IMR-90 (cell line): Measurements from ENCODE around the gene SFTA2. TPM values are rescaled to one million over a fixed set of nuclear protein-coding genes. Genes with fewer than 3 reads are reported as not detected.
"Not testable (repeated sequence)": the region's sequence is repeated elsewhere in the genome, so short reads cannot be mapped to it uniquely, and the experiment has no call there.

ENCODE experiments used
- ATAC-seq: fragments of 200-7000 bp; cut with Tn5 transposase; 2 replicates; pipeline ENCODE4 v1.9.1; 2020; ENCODE audit warnings: low read depth, mild to moderate bottlenecking, moderate library complexity
- BruUV-seq: library from RNA; stranded (reverse); fragments of 400-500 nt; replicated peaks from 2 replicates; lab custom pipeline; 2021; lab: Mats Ljungman, UMichigan
- CTCF ChIA-PET: fragments of 300-600 bp; formaldehyde crosslinking; extraction: SDS; loops from one replicate; lab custom pipeline; 2021; ENCODE audit warnings: antibody characterized with exemption; lab: Yijun Ruan, JAX
- POLR2A ChIA-PET: fragments of 300-600 bp; sonication (Branson Sonifier 250); formaldehyde crosslinking; loops from one replicate; lab custom pipeline; 2022; ENCODE audit warnings: antibody characterized with exemption; ENCODE audit not compliant: unreplicated experiment; lab: Charles Lee
- DNase-seq: peaks from one replicate; pipeline ENCODE4 v3.0.0; 2013
- H2AFZ ChIP-seq: replicated peaks from 2 replicates; pipeline ENCODE3; 2013; ENCODE audit warnings: low read length, mild to moderate bottlenecking; ENCODE audit not compliant: poor library complexity
- H2AK5ac ChIP-seq: 2 replicates; pipeline ENCODE4 v1.6.1; 2013; ENCODE audit warnings: low read depth, low read length, inconsistent platforms
- H2AK9ac ChIP-seq: replicated peaks from 2 replicates; pipeline ENCODE3; 2013; ENCODE audit warnings: mild to moderate bottlenecking, low read depth, low read length, moderate library complexity; ENCODE audit not compliant: poor library complexity
- H2BK120ac ChIP-seq: 2 replicates; pipeline ENCODE4 v1.6.1; 2013; ENCODE audit warnings: low read depth, low read length, inconsistent platforms
- H2BK15ac ChIP-seq: 3 replicates; pipeline ENCODE4 v1.6.1; 2013; ENCODE audit warnings: low read depth, low read length, inconsistent platforms
- H2BK20ac ChIP-seq: 2 replicates; pipeline ENCODE4 v1.6.1; 2013; ENCODE audit warnings: low read depth, mild to moderate bottlenecking, inconsistent platforms, low read length, moderate library complexity
- H2BK5ac ChIP-seq: 2 replicates; pipeline ENCODE4 v1.6.1; 2013; ENCODE audit warnings: mild to moderate bottlenecking, low read depth, low read length, inconsistent platforms; ENCODE audit not compliant: poor library complexity, severe bottlenecking
- H3K14ac ChIP-seq: replicated peaks from 2 replicates; pipeline ENCODE4 v1.6.1; 2013; ENCODE audit warnings: low read depth, low read length, inconsistent platforms
- H3K18ac ChIP-seq: 2 replicates; pipeline ENCODE4 v1.6.1; 2013; ENCODE audit warnings: low read depth, low read length, control low read depth
- H3K23ac ChIP-seq: 2 replicates; pipeline ENCODE4 v1.6.1; 2013; ENCODE audit warnings: low read depth, low read length, inconsistent platforms
- H3K27ac ChIP-seq: 2 replicates; pipeline ENCODE4 v1.5.1; 2013; ENCODE audit warnings: mild to moderate bottlenecking, control low read depth, low read length; ENCODE audit not compliant: insufficient read depth
- H3K27me3 ChIP-seq: 2 replicates; pipeline ENCODE4 v1.6.1; 2013; ENCODE audit warnings: low read length; ENCODE audit not compliant: control insufficient read depth, insufficient read depth
- H3K36me3 ChIP-seq: 2 replicates; pipeline ENCODE4 v1.6.1; 2013; ENCODE audit warnings: low read length, mixed read lengths; ENCODE audit not compliant: control insufficient read depth, insufficient read depth
- H3K4ac ChIP-seq: 2 replicates; pipeline ENCODE4 v1.6.1; 2013; ENCODE audit warnings: low read depth, low read length, inconsistent platforms
- H3K4me1 ChIP-seq: 2 replicates; pipeline ENCODE4 v1.6.1; 2013; ENCODE audit warnings: low read length, mixed read lengths; ENCODE audit not compliant: control insufficient read depth, insufficient read depth
- H3K4me2 ChIP-seq: 2 replicates; pipeline ENCODE4 v1.6.1; 2013; ENCODE audit warnings: low read depth, mild to moderate bottlenecking, control low read depth, low read length, moderate library complexity
- H3K4me3 ChIP-seq: 2 replicates; pipeline ENCODE4 v1.5.1; 2013; ENCODE audit warnings: low read depth, mild to moderate bottlenecking, control low read depth, low read length, moderate library complexity; ENCODE audit not compliant: insufficient read depth
- H3K56ac ChIP-seq: 2 replicates; pipeline ENCODE4 v1.6.1; 2013; ENCODE audit warnings: low read length, inconsistent platforms; ENCODE audit not compliant: insufficient read depth; ENCODE audit errors: extremely low read depth
- H3K79me1 ChIP-seq, 2 experiments: 2 replicates each; pipeline ENCODE4 v1.6.1; 2013; ENCODE audit warnings: low read length in 2 of 2, inconsistent platforms in 1 of 2, low read depth in 1 of 2
- H3K9ac ChIP-seq: 2 replicates; pipeline ENCODE4 v1.6.1; 2013; ENCODE audit warnings: low read depth, low read length, control low read depth
- H3K9me1 ChIP-seq: 2 replicates; pipeline ENCODE4 v1.6.1; 2013; ENCODE audit warnings: low read length, inconsistent platforms; ENCODE audit not compliant: insufficient read depth
- H3K9me3 ChIP-seq: 2 replicates; pipeline ENCODE4 v1.6.1; 2013; ENCODE audit warnings: low read length; ENCODE audit not compliant: control insufficient read depth, insufficient read depth
- H4K20me1 ChIP-seq: 2 replicates; pipeline ENCODE4 v1.6.1; 2013; ENCODE audit warnings: low read length, inconsistent platforms; ENCODE audit not compliant: insufficient read depth
- H4K5ac ChIP-seq: 2 replicates; pipeline ENCODE4 v1.6.1; 2013; ENCODE audit warnings: mild to moderate bottlenecking, low read depth, low read length, control low read depth
- H4K8ac ChIP-seq, 2 experiments: 2 replicates each; pipeline ENCODE4 v1.6.1; 2013; ENCODE audit warnings: low read depth in 2 of 2, low read length in 2 of 2, control low read depth in 1 of 2, inconsistent platforms in 1 of 2
- H4K91ac ChIP-seq: 2 replicates; pipeline ENCODE4 v1.6.1; 2013; ENCODE audit warnings: low read depth, low read length, inconsistent platforms; ENCODE audit not compliant: insufficient read depth
- WGBS, 2 experiments: methylation state at CpG; one replicate each; pipeline versions ENCODE4 v1.1.5 to v1.1.7; 2013; ENCODE audit warnings: missing lambda C conversion rate in 2 of 2; ENCODE audit not compliant: insufficient read length in 1 of 2; ENCODE audit errors: extremely low coverage in 2 of 2; 5-methylcytosine and 5-hydroxymethylcytosine counted together
- dilution Hi-C: fragments of 300-500 bp; cut with HindIII; formaldehyde crosslinking; loops from one replicate; pipeline ENCODE4 v1.14.3; 2018; ENCODE audit warnings: low sequenced_read_pairs; ENCODE audit not compliant: unreplicated experiment
- in situ Hi-C: fragments of 300-500 bp; cut with MboI; formaldehyde crosslinking; loops from 3 replicates; pipeline ENCODE4 v1.14.3; 2019; ENCODE audit warnings: low sequenced_read_pairs, inconsistent platforms, mixed read lengths
- intact Hi-C: fragments of 100-400 bp; cut with micrococcal nuclease; formaldehyde crosslinking; loops from 2 replicates; pipeline ENCODE4 v1.10.0; 2022
- polyA plus RNA-seq, 3 experiments: library from polyadenylated mRNA; depleted of rRNA; stranded (reverse); fragments of >200 nt; gene quantifications; 2 replicates each; pipeline ENCODE4 v1.2.3, GENCODE V29; 2012; ENCODE audit warnings: low replicate concordance in 1 of 3
- total RNA-seq: library from RNA; depleted of rRNA; stranded (reverse); fragments of >200 nt; gene quantifications from 2 replicates; pipeline ENCODE4 v1.2.3, GENCODE V29; 2012

The SFTA2 gene
- total and polyA plus RNA-seq, 2 of the 4 experiments (the other 2 are of a cell fraction), result not detected

GRCh38 chr6:30924040-30924627, 7.8 kb downstream of the SFTA2 start:
- H3K4me1 ChIP-seq, H2BK5ac ChIP-seq, BruUV-seq, dilution Hi-C loops, H4K5ac ChIP-seq, CTCF ChIA-PET, H4K20me1 ChIP-seq, H3K23ac ChIP-seq, H2BK20ac ChIP-seq, in situ Hi-C loops, ATAC-seq, H2BK120ac ChIP-seq, DNase-seq, H3K27me3 ChIP-seq, H3K4me3 ChIP-seq, H2AK5ac ChIP-seq, H2AFZ ChIP-seq, H2BK15ac ChIP-seq, H3K18ac ChIP-seq, H4K8ac ChIP-seq, H3K27ac ChIP-seq, intact Hi-C loops, H3K4me2 ChIP-seq, H3K9ac ChIP-seq, H3K56ac ChIP-seq, H3K4ac ChIP-seq, H2AK9ac ChIP-seq, H3K9me1 ChIP-seq, H3K14ac ChIP-seq, H3K79me1 ChIP-seq, H3K9me3 ChIP-seq, H4K91ac ChIP-seq: not testable (repeated sequence)
- no CpG with 5 or more reads among the region's 9 CpGs for WGBS, 2 experiments
- peaks cover 40% of the 10 kb centered on the region for H3K36me3 ChIP-seq
- POLR2A ChIA-PET, result interaction anchor here (0.6 kb wide), 1 partner anchor 151 kb away, joined by 3 read pairs; no protein-coding TSS in a partner anchor
